ENCODE measurements around the gene KRT78. TPM values are rescaled to one million over a fixed set of nuclear protein-coding genes. Genes with fewer than 3 reads are reported as not detected.

KRT78 gene, protein sequence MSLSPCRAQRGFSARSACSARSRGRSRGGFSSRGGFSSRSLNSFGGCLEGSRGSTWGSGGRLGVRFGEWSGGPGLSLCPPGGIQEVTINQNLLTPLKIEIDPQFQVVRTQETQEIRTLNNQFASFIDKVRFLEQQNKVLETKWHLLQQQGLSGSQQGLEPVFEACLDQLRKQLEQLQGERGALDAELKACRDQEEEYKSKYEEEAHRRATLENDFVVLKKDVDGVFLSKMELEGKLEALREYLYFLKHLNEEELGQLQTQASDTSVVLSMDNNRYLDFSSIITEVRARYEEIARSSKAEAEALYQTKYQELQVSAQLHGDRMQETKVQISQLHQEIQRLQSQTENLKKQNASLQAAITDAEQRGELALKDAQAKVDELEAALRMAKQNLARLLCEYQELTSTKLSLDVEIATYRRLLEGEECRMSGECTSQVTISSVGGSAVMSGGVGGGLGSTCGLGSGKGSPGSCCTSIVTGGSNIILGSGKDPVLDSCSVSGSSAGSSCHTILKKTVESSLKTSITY
- total RNA-seq: not detected
- not detected for polyA plus RNA-seq

DNA sequence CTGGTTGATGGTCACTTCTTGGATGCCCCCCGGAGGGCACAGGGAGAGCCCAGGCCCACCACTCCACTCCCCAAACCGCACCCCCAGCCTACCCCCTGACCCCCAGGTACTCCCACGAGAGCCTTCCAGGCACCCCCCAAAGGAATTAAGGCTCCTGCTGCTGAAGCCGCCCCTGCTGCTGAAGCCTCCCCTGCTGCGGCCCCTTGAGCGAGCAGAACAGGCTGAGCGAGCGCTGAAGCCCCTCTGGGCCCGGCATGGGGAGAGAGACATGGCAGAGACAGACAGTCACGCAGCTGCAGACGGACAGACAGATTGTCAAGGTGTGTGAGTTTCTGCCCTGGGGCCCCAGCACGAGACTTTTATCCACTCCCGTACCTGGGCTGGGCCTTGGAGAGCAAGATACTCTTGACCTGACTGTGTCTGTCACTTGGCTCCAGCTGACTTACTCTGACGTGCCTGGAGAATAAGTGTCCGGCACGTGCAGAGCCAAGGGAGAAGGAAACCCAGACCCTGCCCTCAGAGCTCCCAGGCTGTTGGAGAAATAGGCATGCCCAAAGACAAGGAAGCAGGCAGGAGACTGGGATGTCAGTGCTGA, at the start of gene KRT78:
TSS of gene KRT78 (minus strand) at position 334 of the 595 bp plus-strand sequence. CDS start at position 270, 64 bp downstream.
- Histone ChIP-seq H3K27me3 (ENCODE audit: insufficient read depth, low read length, poor library complexity, severe bottlenecking) (no peaks in the 10 kb centered on the region), H3K36me3 (ENCODE audit: insufficient read depth, low read length) (no peaks in the 10 kb centered on the region), H3K4me3 (ENCODE audit: low read length) (no peak within 1 kb of the TSS), H3K9me3 (ENCODE audit: low read length) (no peaks in the 10 kb centered on the region), H3K27ac (ENCODE audit: low read depth, low read length) (no peak within 1 kb of the TSS), H3K4me1 (ENCODE audit: insufficient read depth, low read length) (no peaks in the 10 kb centered on the region)
- Mint-ChIP-seq H3K4me1 (no peaks in the 10 kb centered on the region), H3K4me3 (no peak within 1 kb of the TSS), H3K36me3 (no peaks in the 10 kb centered on the region), H3K27me3 (peaks cover 4 to 34% of the 10 kb centered on the region in 2 donors), H3K27ac (no peak within 1 kb of the TSS), H3K9me3 (no peaks in the 10 kb centered on the region)
- CTCF ChIA-PET: no interaction called here
- POLR2A ChIA-PET: no interaction called here
- DNase-seq: peak in 1 of 5 donors; percentile 37

DNA sequence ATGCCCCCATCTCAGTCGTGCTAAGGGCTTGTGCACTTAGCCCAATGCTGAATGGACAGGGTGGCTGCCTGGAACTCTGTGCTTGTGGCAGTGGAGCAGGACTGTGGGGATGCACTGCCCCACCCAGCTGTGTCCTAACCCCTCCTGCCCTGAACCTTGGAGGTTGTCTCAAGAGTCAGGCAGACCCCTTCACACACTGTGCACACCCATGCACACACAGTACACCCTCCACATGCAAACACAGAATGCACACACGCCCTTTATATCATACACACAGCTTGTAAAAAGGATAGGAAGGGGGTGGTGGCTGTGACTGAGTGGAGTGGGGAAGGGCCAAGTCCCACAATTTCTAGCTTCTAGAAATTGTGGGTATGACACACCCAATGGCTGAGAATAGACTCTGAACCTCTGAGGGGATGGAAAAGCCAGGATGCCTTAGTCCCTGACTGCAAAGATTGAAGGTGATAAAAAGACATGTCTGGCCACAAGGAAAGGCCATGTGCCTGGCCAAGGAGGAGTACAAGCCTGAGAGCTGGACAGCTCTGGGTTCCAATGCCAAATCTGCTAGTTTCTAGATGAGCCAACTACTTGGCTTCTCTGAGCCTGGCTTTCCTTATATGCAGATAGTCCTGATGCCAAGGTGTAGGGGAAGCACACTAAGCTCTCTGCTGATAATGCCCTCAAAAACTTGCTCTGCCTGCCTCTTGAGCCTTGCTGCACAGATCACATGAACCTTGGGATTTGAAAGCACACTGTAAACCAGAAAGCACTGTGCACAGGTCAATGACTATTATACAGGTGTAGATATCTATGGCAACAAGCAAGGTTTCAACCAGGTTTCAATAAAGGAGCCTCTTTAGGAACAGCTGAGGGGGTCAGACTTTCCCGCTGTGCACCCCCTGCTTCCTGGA, 47.7 kb upstream of the KRT78 start:
- Histone ChIP-seq H3K36me3 (ENCODE audit: insufficient read depth, low read length) (no peaks in the 10 kb centered on the region), H3K9me3 (ENCODE audit: low read length) (no peaks in the 10 kb centered on the region), H3K27me3 (ENCODE audit: insufficient read depth, low read length, poor library complexity, severe bottlenecking) (no peaks in the 10 kb centered on the region), H3K4me1 (ENCODE audit: insufficient read depth, low read length) (no peaks in the 10 kb centered on the region), H3K4me3 (ENCODE audit: low read length) (no peak overlapping the region), H3K27ac (ENCODE audit: low read depth, low read length) (no peak overlapping the region)
- no peak overlapping the region for H3K4me3 Mint-ChIP-seq
- CTCF ChIA-PET: interaction anchor here (6.1 kb wide), 1 partner anchor 11 kb away, joined by 38 read pairs; no protein-coding TSS in a partner anchor
- H3K27me3 Mint-ChIP-seq: peaks cover 6 to 9% of the 10 kb centered on the region in 2 donors
- H3K36me3 Mint-ChIP-seq: no peaks in the 10 kb centered on the region
- no peaks in the 10 kb centered on the region for H3K4me1 Mint-ChIP-seq
- no peak for DNase-seq
- no peak overlapping the region for H3K27ac Mint-ChIP-seq
- H3K9me3 Mint-ChIP-seq: peaks cover 0 to 3% (median 0%) of the 10 kb centered on the region in 5 donors
- POLR2A ChIA-PET: no interaction called here

DNA sequence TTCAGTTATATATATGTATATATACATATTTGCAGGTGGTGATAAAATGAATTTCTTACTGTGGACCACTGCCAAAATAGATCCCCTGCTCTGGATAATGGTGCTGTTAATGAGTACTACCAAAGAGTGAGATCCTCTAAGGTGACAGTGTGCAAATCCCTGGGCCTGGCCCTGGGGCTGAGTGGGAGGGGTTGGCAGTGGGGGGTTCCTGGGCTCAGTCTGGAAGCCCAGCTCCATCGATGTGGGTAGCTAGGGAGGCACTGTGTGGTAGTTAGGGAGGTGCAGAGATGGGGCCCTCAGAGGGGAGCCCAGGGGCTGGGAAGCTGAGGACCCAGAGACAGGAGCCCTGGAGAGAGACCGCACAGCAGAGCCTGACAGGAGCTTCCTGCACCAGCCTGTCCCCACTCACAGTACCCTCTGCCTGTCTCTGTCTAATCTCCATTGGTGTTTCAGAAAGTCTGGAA, 47.0 kb upstream of the KRT78 start:
- Histone ChIP-seq H3K27me3 (ENCODE audit: insufficient read depth, low read length, poor library complexity, severe bottlenecking) (no peaks in the 10 kb centered on the region), H3K27ac (ENCODE audit: low read depth, low read length) (no peak overlapping the region), H3K4me1 (ENCODE audit: insufficient read depth, low read length) (no peaks in the 10 kb centered on the region), H3K9me3 (ENCODE audit: low read length) (no peaks in the 10 kb centered on the region), H3K4me3 (ENCODE audit: low read length) (no peak overlapping the region), H3K36me3 (ENCODE audit: insufficient read depth, low read length) (no peaks in the 10 kb centered on the region)
- peaks cover 6 to 7% of the 10 kb centered on the region in 2 donors for H3K27me3 Mint-ChIP-seq
- H3K36me3 Mint-ChIP-seq: no peaks in the 10 kb centered on the region
- no peak for DNase-seq
- H3K27ac Mint-ChIP-seq: no peak overlapping the region
- H3K4me3 Mint-ChIP-seq: no peak overlapping the region
- no peaks in the 10 kb centered on the region for H3K4me1 Mint-ChIP-seq
- H3K9me3 Mint-ChIP-seq: peaks cover 0 to 3% (median 0%) of the 10 kb centered on the region in 5 donors
- POLR2A ChIA-PET: no interaction called here
- CTCF ChIA-PET: interaction anchor here (1.2 to 6.1 kb wide), 2 partner anchors 11 to 85 kb away, joined by 3 to 38 read pairs; no protein-coding TSS in a partner anchor

DNA sequence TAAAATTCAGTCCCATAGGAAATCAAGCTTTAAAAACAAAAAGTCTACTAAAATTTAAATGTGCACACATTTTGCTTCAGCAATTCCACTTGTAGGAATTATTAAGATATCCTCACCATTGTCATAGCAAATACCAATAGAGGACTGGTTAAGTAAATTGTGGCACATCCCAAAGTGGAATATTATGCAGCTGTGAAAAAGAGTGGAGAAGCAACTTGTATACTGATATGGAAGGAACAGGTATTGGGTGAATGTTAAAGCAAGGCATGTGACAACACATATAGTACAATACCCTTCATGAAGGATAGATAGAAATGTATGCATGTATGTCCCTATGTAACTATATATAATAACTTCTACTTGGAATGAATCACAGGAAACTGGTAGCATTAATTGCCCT, 44.2 kb upstream of the KRT78 start:
- no peak overlapping the region for H3K27ac Mint-ChIP-seq
- no peaks in the 10 kb centered on the region for H3K36me3 Mint-ChIP-seq
- H3K9me3 ChIP-seq (ENCODE audit: low read length): no peaks in the 10 kb centered on the region
- no peaks in the 10 kb centered on the region for H3K4me1 Mint-ChIP-seq
- H3K4me3 Mint-ChIP-seq: no peak overlapping the region
- H3K4me3 ChIP-seq (ENCODE audit: low read length): no peak overlapping the region
- H3K27ac ChIP-seq (ENCODE audit: low read depth, low read length): no peak overlapping the region
- no peaks in the 10 kb centered on the region for H3K36me3 ChIP-seq (ENCODE audit: insufficient read depth, low read length)
- POLR2A ChIA-PET: no interaction called here
- DNase-seq: no peak
- H3K27me3 ChIP-seq (ENCODE audit: insufficient read depth, low read length, poor library complexity, severe bottlenecking): no peaks in the 10 kb centered on the region
- H3K4me1 ChIP-seq (ENCODE audit: insufficient read depth, low read length): no peaks in the 10 kb centered on the region
- CTCF ChIA-PET: interaction anchor here (1.3 to 4.1 kb wide), 2 partner anchors 8 to 12 kb away, joined by 5 to 23 read pairs; no protein-coding TSS in a partner anchor
- peaks cover 14 to 16% of the 10 kb centered on the region in 2 donors for H3K27me3 Mint-ChIP-seq
- H3K9me3 Mint-ChIP-seq: peaks cover 0 to 3% (median 0%) of the 10 kb centered on the region in 5 donors

DNA sequence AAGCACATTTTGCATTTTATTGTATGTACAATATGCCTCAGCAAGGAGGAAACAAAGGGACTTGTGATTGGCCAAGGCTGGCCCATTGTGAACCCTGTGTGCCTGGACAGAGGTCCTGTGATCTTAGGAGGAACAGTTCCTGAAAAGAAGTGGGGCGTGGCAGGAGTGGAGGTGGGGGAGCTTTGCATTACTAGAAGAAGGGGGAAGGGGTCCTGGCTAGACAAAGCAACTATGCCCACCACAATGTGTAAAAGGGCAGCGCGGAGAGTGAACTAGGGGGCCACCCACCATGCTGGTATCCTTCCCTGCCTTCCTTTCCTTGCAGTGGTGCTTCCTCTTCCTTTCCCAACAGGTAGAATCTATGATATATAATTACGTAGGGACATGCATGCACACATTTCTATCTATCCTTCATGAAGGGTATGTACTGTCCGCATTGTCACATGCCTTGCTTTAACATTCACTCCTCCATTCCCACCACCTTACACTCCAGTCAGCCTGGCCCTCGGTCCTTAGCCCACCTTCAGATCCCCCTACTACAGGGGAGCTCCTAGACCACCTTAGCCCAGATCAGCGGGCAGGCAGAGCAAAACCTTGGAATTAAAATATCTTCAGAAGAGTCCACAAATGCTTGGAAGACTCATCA, 43.5 kb upstream of the KRT78 start:
- no peak overlapping the region for H3K4me3 ChIP-seq (ENCODE audit: low read length)
- ChIA-PET POLR2A (no interaction called here), CTCF (interaction anchor here (1.3 to 4.1 kb wide), 2 partner anchors 7 to 12 kb away, joined by 5 to 23 read pairs; no protein-coding TSS in a partner anchor)
- H3K4me1 ChIP-seq (ENCODE audit: insufficient read depth, low read length): no peaks in the 10 kb centered on the region
- DNase-seq: no peak
- H3K36me3 Mint-ChIP-seq: no peaks in the 10 kb centered on the region
- no peak overlapping the region for H3K4me3 Mint-ChIP-seq
- H3K4me1 Mint-ChIP-seq: no peaks in the 10 kb centered on the region
- H3K27ac Mint-ChIP-seq: no peak overlapping the region
- peaks cover 14 to 16% of the 10 kb centered on the region in 2 donors for H3K27me3 Mint-ChIP-seq
- no peak overlapping the region for H3K27ac ChIP-seq (ENCODE audit: low read depth, low read length)
- H3K9me3 Mint-ChIP-seq: peaks cover 0 to 3% (median 0%) of the 10 kb centered on the region in 5 donors
- no peaks in the 10 kb centered on the region for H3K9me3 ChIP-seq (ENCODE audit: low read length)
- H3K27me3 ChIP-seq (ENCODE audit: insufficient read depth, low read length, poor library complexity, severe bottlenecking): no peaks in the 10 kb centered on the region
- H3K36me3 ChIP-seq (ENCODE audit: insufficient read depth, low read length): no peaks in the 10 kb centered on the region

DNA sequence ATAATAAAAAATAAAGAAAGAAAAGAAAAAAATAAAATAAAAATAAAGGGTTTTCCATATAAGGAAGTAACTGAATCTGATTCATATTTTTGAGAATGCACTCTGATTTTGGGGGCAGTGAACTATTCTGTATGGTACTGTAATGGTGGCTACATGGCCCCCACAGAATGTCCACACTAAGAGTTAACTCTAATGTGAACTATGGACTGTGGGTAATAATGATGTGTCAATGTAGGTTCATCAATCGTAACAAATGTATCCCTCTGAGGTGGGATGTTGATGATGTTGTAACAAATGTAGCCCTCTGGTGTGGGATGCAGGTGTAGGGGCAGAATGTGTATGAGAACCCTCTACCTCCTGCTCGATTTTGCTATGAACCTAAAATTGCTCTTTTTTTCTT, 42.2 kb upstream of the KRT78 start:
- H3K27me3 Mint-ChIP-seq: peaks cover 15 to 24% of the 10 kb centered on the region in 2 donors
- CTCF ChIA-PET: interaction anchor here (4.1 kb wide), 1 partner anchor 10 kb away, joined by 23 read pairs; no protein-coding TSS in a partner anchor
- no peaks in the 10 kb centered on the region for H3K36me3 ChIP-seq (ENCODE audit: insufficient read depth, low read length)

DNA sequence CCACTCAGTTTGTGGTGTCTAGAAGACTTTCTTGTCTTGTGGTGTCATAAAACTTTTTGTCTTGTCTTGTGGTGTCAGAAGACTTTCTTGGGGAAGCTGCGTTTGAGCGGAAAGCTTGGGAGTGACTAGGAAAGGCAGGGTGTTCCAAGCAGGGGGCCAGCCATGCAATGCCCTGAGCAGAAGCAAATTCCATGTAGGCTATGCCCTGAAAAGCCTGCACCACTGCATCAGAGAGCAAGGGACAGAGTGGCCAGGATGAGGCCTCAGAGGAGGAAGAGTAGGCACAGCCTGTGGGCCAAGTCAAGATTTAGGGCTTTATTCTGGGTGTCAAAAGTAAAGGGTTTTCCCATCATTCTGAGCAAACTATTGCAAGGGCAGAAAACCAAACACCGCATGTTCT, 41.6 kb upstream of the KRT78 start:
- no peak for DNase-seq
- Mint-ChIP-seq H3K36me3 (no peaks in the 10 kb centered on the region), H3K27me3 (peaks cover 16 to 24% of the 10 kb centered on the region in 2 donors), H3K4me3 (no peak overlapping the region), H3K9me3 (peaks cover 0 to 3% (median 0%) of the 10 kb centered on the region in 5 donors), H3K27ac (no peak overlapping the region), H3K4me1 (no peaks in the 10 kb centered on the region)
- ChIA-PET POLR2A (no interaction called here), CTCF (interaction anchor here (1.9 to 11.9 kb wide), 2 partner anchors 10 to 92 kb away, joined by 9 to 267 read pairs; no protein-coding TSS in a partner anchor)
- Histone ChIP-seq H3K9me3 (ENCODE audit: low read length) (no peaks in the 10 kb centered on the region), H3K27ac (ENCODE audit: low read depth, low read length) (no peak overlapping the region), H3K4me3 (ENCODE audit: low read length) (no peak overlapping the region), H3K27me3 (ENCODE audit: insufficient read depth, low read length, poor library complexity, severe bottlenecking) (no peaks in the 10 kb centered on the region), H3K36me3 (ENCODE audit: insufficient read depth, low read length) (no peaks in the 10 kb centered on the region), H3K4me1 (ENCODE audit: insufficient read depth, low read length) (no peaks in the 10 kb centered on the region)

More for the DNA sequence above, 42.2 kb upstream of the KRT78 start:
- H3K9me3 ChIP-seq (ENCODE audit: low read length): no peaks in the 10 kb centered on the region
- POLR2A ChIA-PET: no interaction called here
- Mint-ChIP-seq H3K4me3 (no peak overlapping the region), H3K4me1 (no peaks in the 10 kb centered on the region), H3K27ac (no peak overlapping the region), H3K9me3 (peaks cover 0 to 3% (median 0%) of the 10 kb centered on the region in 5 donors), H3K36me3 (no peaks in the 10 kb centered on the region)
- H3K27ac ChIP-seq (ENCODE audit: low read depth, low read length): no peak overlapping the region
- H3K4me1 ChIP-seq (ENCODE audit: insufficient read depth, low read length): no peaks in the 10 kb centered on the region
- H3K4me3 ChIP-seq (ENCODE audit: low read length): no peak overlapping the region
- no peak for DNase-seq
- H3K27me3 ChIP-seq (ENCODE audit: insufficient read depth, low read length, poor library complexity, severe bottlenecking): no peaks in the 10 kb centered on the region

Measured in CD8-positive, alpha-beta memory T cell (primary cell).